Measurements from ENCODE around the gene DIAPH2. TPM values are rescaled to one million over a fixed set of nuclear protein-coding genes. Genes with fewer than 3 reads are reported as not detected.

Gene DIAPH2
- total and polyA plus RNA-seq, 2 of the 13 experiments (the other 11 are each of a cell fraction or from before 2014, with no cell fraction given) = 2.1 to 8.5 TPM

- FAIRE-seq (no peak), ATAC-seq (no peak), DNase-seq (ENCODE audit: low spot score) (no peak)
- no peak overlapping the region for H2AFZ ChIP-seq (ENCODE audit: low read length)
- CTCF ChIA-PET (ENCODE audit: low intra/inter-chr PET ratio, low total read pairs) = no interaction called here
- TF ChIP-seq ZNF691 (CRISPR knock-in tag; IDR thresholded peaks at IDR 0.05; ENCODE audit: borderline replicate concordance, low read depth) (no peak), ZNF569 (CRISPR knock-in tag; IDR thresholded peaks at IDR 0.05; ENCODE audit: borderline replicate concordance) (no peak), MAX (IDR thresholded peaks at IDR 0.05) (no peak), ZNF776 (CRISPR knock-in tag; IDR thresholded peaks at IDR 0.05) (no peak), ZHX2 (IDR thresholded peaks at IDR 0.05; ENCODE audit: low read depth) (no peak), ZHX2 (CRISPR knock-in tag; IDR thresholded peaks at IDR 0.05; ENCODE audit: borderline replicate concordance) (no peak)
- H3K36me3 ChIP-seq (replicated peaks in 1 of 2; ENCODE audit: control insufficient read depth in 1 of 2, insufficient read depth in 2 of 2, low read length in 2 of 2) = no peaks in the 10 kb centered on the region
- 66% methylated on average over 3 of the region's 3 CpGs for WGBS (ENCODE audit: low lambda C conversion rate)
- no peak overlapping the region for H3K4me3 ChIP-seq (replicated peaks in 1 of 3; ENCODE audit: insufficient read depth in 1 of 3, low read depth in 2 of 3, low read length in 3 of 3)
- in situ Hi-C loops (cut with HindIII; ENCODE audit: extremely low pct_ligation_motif_present, low pct_unique_long_range_greater_than_20kb) (no loop called here), intact Hi-C loops (cut with micrococcal nuclease; ENCODE audit: unreplicated experiment) (no loop called here)
- BruUV-seq (replicated peaks) = no TSS peak
- no peak overlapping the region for H3K4me2 ChIP-seq (ENCODE audit: low read depth, low read length)
- no peaks in the 10 kb centered on the region for H3K4me1 ChIP-seq (ENCODE audit: insufficient read depth, low read length)
- POLR2A ChIA-PET = no interaction called here
- no peaks in the 10 kb centered on the region for H3K27me3 ChIP-seq (ENCODE audit: control insufficient read depth in 1 of 2, insufficient read depth in 2 of 2, low read length in 2 of 2)
- H3K9ac ChIP-seq (ENCODE audit: insufficient read depth, low read depth, low read length) = no peak overlapping the region
- H4K20me1 ChIP-seq (ENCODE audit: insufficient read depth, low read length) = no peaks in the 10 kb centered on the region
- H3K9me3 ChIP-seq (ENCODE audit: low read length) = no peaks in the 10 kb centered on the region
- H3K27ac ChIP-seq (ENCODE audit: extremely low read length, insufficient read depth, low read length) = no peak overlapping the region
- no peaks in the 10 kb centered on the region for H3K79me2 ChIP-seq (ENCODE audit: insufficient read depth, low read length)
Measured at GRCh38 chrX:97602465-97603258, 918.0 kb downstream of the DIAPH2 start.

Data from HepG2 (cell line).